Ascending aorta (tissue), 2 donors: ENCODE results near the gene BMP2. TPM values are rescaled to one million over a fixed set of nuclear protein-coding genes. Genes with fewer than 3 reads are reported as not detected.

Source experiments
- DNase-seq, 2 donors: peaks; one replicate each; pipeline ENCODE4 v3.0.0-alpha.2; 2019; ENCODE audit warnings: low spot score in 2 of 2
- H3K27ac ChIP-seq, 2 donors: fragments of 200-600 bp; sonication (generic); one replicate each; pipeline ENCODE4 v1.5.1; 2016 to 2017; ENCODE audit warnings: mild to moderate bottlenecking in 1 of 2
- H3K27me3 ChIP-seq: fragments of 200-600 bp; sonication (generic); one replicate; pipeline ENCODE4 v1.5.1; 2017
- H3K36me3 ChIP-seq, 2 donors: fragments of 200-600 bp; sonication (generic); one replicate each; pipeline ENCODE4 v1.5.1; 2016
- H3K4me1 ChIP-seq, 2 donors: fragments of 200-600 bp; sonication (generic); one replicate each; pipeline ENCODE4 v1.5.1; 2016 to 2017; ENCODE audit warnings: mild to moderate bottlenecking in 1 of 2
- H3K4me3 ChIP-seq, 2 donors: fragments of 200-600 bp; sonication (generic); one replicate each; pipeline ENCODE4 v1.5.1; 2016 to 2017; ENCODE audit warnings: mild to moderate bottlenecking in 1 of 2
- H3K9me3 ChIP-seq, 2 donors: fragments of 200-600 bp; sonication (generic); one replicate each; pipeline ENCODE4 v1.5.1; 2016
- CTCF ChIP-seq, 3 experiments: fragments of 200-600 bp in 2 of 3; fragments of 450-650 bp in 1 of 3; sonication (generic) in 2 of 3; IDR thresholded peaks; one replicate each; pipeline ENCODE4 v1.5.1; 2016 to 2019; ENCODE audit warnings: antibody characterized with exemption in 3 of 3, mild to moderate bottlenecking in 1 of 3, moderate library complexity in 1 of 3
- intact Hi-C: fragments of 100-400 bp; cut with DNase I; formaldehyde crosslinking; loops from one replicate; pipeline ENCODE4 v1.15.1; 2023
- total RNA-seq: library from RNA; depleted of rRNA; stranded (reverse); fragments of >200 nt; gene quantifications from one replicate; pipeline ENCODE4 v1.1.0, GENCODE V29; 2016

The BMP2 gene
- total RNA-seq, 1 donor from 2014 or later, result 31.1 TPM

GRCh38 chr20:6768228-6769140, 998 bp downstream of the BMP2 start:
- Histone ChIP-seq H3K9me3 (no peaks in the 10 kb centered on the region), H3K36me3 (no peaks in the 10 kb centered on the region), H3K4me1 (peaks cover 3 to 8% of the 10 kb centered on the region in 2 donors), H3K4me3 (peak overlapping the region; percentile 86 to 87), H3K27ac (peak overlapping the region; percentile 76 to 89), H3K27me3 (no peaks in the 10 kb centered on the region)
- intact Hi-C loops, result loop anchor here (5.0 to 10.0 kb wide), 4 partner anchors 604 to 1246 kb away; partner anchors contain the start of gene TMX4
- peak in 1 of 2 donors; percentile 73 for DNase-seq
- TF ChIP-seq CTCF (IDR thresholded peaks at IDR 0.05), result no peak

GRCh38 chr20:6769903-6770785, 2.7 kb downstream of the BMP2 start:
- DNase-seq, result peak in 1 of 2 donors; percentile 80
- Histone ChIP-seq H3K27ac (no peak overlapping the region), H3K4me1 (peaks cover 3 to 8% of the 10 kb centered on the region in 2 donors), H3K36me3 (no peaks in the 10 kb centered on the region), H3K27me3 (no peaks in the 10 kb centered on the region), H3K9me3 (no peaks in the 10 kb centered on the region), H3K4me3 (peak overlapping the region; percentile 86 to 87)
- intact Hi-C loops, result loop anchor here (5.0 to 10.0 kb wide), 4 partner anchors 605 to 1245 kb away; partner anchors contain the start of gene TMX4
- TF ChIP-seq CTCF (IDR thresholded peaks at IDR 0.05), result no peak

DNA sequence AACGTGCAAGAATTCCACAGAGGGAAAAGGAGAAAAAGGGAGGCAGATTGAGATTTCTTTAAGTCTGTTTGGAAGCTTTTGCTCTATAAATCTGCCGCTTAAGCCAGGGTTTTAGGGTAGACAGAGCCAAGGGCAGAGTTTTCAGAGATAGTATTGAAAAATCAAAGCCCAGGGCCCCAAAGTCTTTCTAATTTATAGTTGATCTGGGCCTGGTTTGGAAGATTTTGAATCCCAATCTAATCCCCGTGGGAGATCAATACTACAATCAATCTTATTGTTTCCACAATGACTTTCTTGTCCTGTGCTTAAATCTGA, 3.3 kb downstream of the BMP2 start:
- no peak for DNase-seq
- intact Hi-C loops, result no loop called here
- peaks cover 3 to 8% of the 10 kb centered on the region in 2 donors for H3K4me1 ChIP-seq
- no peak overlapping the region for H3K27ac ChIP-seq
- H3K36me3 ChIP-seq, result no peaks in the 10 kb centered on the region
- peak overlapping the region; percentile 86 to 87 for H3K4me3 ChIP-seq
- no peak for TF ChIP-seq CTCF (IDR thresholded peaks at IDR 0.05)
- no peaks in the 10 kb centered on the region for H3K9me3 ChIP-seq
- no peaks in the 10 kb centered on the region for H3K27me3 ChIP-seq

- Histone ChIP-seq H3K4me1 (no peaks in the 10 kb centered on the region), H3K4me3 (no peak overlapping the region), H3K27ac (no peak overlapping the region), H3K9me3 (no peaks in the 10 kb centered on the region), H3K27me3 (no peaks in the 10 kb centered on the region), H3K36me3 (peaks cover 0 to 11% of the 10 kb centered on the region in 2 donors)
- DNase-seq, result no peak
- intact Hi-C loops, result no loop called here
- TF ChIP-seq CTCF (IDR thresholded peaks at IDR 0.05), result no peak
Observed at GRCh38 chr20:6780433-6781190, 13.1 kb downstream of the BMP2 start.

GRCh38 chr20:6783752-6784151, 16.3 kb downstream of the BMP2 start:
- TF ChIP-seq CTCF (IDR thresholded peaks at IDR 0.05), result no peak
- H3K4me3 ChIP-seq, result no peak overlapping the region
- intact Hi-C loops, result no loop called here
- no peak overlapping the region for H3K27ac ChIP-seq
- no peaks in the 10 kb centered on the region for H3K9me3 ChIP-seq
- H3K27me3 ChIP-seq, result no peaks in the 10 kb centered on the region
- no peaks in the 10 kb centered on the region for H3K4me1 ChIP-seq
- peaks cover 0 to 7% of the 10 kb centered on the region in 2 donors for H3K36me3 ChIP-seq
- DNase-seq, result no peak
